ENCODE data around the gene RAB40C.

Gene RAB40C, protein sequence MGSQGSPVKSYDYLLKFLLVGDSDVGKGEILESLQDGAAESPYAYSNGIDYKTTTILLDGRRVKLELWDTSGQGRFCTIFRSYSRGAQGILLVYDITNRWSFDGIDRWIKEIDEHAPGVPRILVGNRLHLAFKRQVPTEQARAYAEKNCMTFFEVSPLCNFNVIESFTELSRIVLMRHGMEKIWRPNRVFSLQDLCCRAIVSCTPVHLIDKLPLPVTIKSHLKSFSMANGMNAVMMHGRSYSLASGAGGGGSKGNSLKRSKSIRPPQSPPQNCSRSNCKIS

DNA sequence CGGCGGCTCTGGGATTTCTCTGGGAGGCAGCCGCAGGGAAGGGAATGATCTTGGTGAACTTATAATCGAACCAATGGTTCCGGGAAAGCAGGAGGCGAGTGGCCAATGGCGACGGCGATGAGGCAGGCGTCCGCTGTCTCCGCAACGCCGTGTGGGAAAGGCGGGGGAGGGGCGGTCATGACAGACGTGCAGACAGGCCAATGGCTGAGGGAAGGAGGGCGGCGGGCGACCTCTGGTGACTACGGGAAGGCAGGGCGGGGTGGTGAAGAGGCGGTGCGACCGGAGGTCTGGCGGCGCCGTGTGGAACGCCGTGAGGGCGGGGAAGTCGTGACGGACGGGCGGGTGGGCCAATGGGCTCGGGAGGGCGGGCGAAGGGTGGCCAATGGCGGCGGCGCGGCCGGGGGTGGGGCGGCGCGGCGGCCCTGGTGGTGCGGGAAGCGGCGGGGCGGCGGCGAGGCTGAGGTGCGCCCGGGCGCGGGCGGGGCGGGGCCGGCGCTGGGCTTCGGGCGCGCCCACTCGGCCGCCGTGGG lies at the start of gene RAB40C:
RAB40C (plus strand) TSS at position 409 of the 530 bp plus-strand sequence. CDS start 226 bp downstream, outside the sequence.
- DNase-seq (ENCODE audit: extremely low read depth in 1 of 2, low read depth in 1 of 2) = peak; percentile 95 to 99

DNA sequence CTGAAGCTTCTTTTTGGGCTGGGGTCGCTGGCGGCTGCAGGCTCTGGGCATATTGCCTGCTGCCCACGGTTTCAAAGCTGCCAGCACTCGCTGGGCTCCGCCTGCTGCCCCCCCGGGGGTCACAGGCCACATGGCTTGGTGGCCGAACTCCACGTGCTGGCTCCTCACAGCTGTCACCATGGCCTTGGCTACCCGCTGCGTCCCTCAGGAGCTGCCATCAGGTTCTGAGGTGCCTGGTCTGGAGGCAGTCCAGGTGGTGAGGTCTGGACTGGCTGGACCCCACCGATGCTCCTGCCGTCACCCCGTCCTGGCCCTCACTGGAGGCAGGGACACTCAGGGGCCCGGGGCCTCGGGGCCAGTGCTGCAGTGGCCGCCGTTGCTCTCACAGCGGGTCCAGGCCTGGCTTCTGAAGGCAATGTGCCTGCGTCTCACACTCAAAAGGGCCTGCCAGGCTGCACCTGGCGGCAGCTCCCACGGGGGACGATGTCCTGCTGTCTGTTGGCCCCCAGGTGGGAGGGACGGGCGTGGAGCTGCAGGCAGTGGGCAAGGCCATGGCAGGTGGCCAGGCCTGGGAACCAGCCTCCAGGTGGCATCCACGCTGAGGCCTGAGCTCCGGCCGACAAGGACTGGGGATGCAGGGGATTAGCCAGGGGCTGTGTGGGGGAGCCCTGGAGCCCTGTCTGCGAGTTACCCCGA lies 49.1 kb upstream of the RAB40C start:
- no peak for DNase-seq (ENCODE audit: extremely low read depth in 1 of 2, low read depth in 1 of 2)

GRCh38 chr16:543301-544164 lies 46.3 kb upstream of the RAB40C start:
- no peak for DNase-seq (ENCODE audit: extremely low read depth in 1 of 2, low read depth in 1 of 2)

GRCh38 chr16:544517-544916 lies 45.3 kb upstream of the RAB40C start:
- DNase-seq (ENCODE audit: extremely low read depth in 1 of 2, low read depth in 1 of 2) = no peak

DNA sequence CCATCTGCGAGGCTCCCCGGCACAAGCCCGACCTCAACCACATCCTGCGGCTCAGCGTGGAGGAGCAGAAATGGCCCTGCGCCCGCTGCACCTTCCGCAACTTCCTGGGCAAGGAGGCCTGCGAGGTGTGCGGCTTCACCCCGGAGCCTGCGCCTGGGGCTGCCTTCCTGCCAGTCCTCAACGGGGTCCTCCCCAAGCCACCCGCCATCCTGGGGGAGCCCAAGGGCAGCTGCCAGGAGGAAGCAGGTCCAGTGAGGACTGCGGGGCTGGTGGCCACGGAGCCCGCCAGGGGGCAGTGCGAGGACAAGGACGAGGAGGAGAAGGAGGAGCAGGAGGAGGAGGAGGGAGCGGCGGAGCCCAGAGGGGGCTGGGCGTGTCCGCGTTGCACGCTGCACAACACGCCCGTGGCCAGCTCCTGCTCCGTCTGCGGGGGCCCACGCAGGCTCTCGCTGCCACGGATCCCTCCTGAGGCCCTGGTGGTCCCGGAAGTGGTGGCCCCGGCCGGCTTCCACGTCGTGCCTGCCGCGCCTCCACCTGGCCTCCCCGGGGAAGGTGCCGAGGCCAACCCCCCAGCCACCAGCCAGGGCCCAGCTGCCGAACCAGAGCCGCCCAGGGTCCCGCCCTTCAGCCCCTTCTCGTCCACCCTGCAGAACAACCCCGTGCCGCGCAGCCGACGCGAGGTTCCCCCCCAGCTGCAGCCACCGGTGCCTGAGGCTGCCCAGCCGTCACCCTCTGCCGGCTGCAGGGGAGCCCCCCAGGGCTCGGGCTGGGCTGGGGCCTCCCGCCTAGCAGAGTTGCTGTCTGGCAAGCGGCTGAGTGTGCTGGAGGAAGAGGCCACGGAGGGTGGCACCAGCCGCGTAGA lies 42.7 kb upstream of the RAB40C start:
- DNase-seq (ENCODE audit: extremely low read depth in 1 of 2, low read depth in 1 of 2) = peak in 1 of 2 donors; percentile 30

DNA sequence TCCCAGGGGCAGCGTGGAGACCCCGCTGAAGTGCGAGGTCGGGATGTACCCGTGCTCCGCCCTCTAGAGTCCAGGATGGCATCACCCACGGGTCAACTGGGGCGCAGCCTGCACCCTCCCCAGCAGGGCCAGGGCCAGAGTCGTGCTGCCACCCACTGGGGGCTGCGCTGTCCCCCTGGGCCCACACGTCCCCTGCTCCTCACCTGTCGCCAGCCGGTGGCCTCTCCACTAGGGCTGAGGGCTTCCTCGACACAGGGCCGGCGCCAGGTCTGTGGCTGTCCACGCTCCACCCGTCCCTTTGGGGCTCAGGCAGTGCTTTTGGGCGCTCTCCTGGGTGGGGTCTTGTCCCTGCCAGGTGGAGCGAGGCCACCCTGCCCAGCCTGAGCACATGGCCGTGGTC lies 41.3 kb upstream of the RAB40C start:
- no peak for DNase-seq (ENCODE audit: extremely low read depth in 1 of 2, low read depth in 1 of 2)

- no peak for DNase-seq (ENCODE audit: extremely low read depth in 1 of 2, low read depth in 1 of 2)
Observed at GRCh38 chr16:549544-550263, 40.2 kb upstream of the RAB40C start.

DNA sequence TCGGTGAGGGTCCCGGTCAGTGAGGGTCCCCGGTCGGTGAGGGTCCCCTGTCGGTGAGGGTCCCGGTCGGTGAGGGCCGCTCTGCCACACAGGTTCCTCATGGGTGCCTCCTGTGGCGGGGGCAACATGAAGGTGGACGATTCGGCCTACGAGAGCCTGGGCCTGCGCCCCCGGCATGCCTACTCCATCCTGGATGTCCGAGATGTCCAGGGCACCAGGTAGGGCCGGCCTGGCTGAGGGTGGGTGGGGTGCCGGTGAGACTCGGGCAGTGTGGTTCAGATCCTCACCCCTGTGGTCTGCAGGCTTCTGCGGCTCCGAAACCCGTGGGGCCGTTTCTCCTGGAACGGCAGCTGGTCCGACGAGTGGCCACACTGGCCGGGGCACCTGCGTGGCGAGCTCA lies 38.7 kb upstream of the RAB40C start:
- DNase-seq (ENCODE audit: extremely low read depth in 1 of 2, low read depth in 1 of 2) = no peak

DNA sequence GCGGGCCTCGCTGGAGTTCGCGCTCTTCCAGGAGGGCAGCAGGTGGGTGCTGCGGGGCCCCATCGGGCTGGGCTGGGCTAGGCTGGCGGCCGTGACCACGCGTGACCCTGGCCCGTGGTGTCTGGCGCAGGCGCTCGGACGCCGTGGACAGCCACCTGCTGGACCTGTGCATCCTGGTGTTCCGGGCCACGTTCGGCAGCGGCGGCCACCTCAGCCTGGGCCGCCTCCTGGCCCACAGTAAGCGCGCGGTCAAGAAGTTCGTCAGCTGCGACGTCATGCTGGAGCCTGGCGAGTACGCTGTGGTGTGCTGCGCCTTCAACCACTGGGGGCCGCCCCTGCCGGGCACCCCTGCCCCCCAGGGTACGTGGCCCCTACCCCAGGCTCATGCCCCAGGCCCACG lies 37.7 kb upstream of the RAB40C start:
- DNase-seq (ENCODE audit: extremely low read depth in 1 of 2, low read depth in 1 of 2) = no peak

DNA sequence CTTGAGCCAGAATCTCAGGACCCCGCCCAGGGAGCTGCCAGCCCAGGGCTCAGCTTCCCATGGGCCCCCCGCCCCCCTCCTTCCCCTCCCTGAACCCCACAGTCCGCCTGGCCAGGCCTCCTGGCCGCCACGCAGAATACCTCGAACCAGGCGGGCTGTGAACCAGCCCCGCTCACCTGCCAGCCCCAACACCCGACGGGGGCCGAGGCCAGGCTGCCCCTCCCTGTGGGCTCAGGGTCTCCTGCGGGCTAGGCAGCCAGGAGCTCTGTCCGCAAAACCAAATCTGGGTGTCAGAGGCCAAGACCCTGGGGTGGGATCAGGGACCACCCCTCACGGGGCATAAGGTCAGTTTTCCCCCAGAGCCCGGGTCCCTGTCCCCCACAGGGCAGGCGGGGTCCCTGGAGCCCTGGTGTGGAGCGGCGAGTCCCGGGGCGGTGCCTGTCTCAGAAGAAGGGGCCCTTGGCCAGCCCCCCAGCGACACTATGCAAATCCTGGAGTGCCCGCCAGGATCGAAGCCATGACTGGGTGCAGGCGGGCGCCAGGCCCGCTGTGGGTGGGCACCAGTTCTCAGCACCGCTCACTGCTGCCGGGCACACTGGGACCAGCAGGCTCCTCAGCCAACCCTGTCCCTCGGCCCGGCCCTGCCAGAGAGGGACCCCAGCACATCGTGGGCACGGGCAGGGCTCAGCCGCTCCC lies 36.1 kb upstream of the RAB40C start:
- DNase-seq (ENCODE audit: extremely low read depth in 1 of 2, low read depth in 1 of 2) = no peak

DNA sequence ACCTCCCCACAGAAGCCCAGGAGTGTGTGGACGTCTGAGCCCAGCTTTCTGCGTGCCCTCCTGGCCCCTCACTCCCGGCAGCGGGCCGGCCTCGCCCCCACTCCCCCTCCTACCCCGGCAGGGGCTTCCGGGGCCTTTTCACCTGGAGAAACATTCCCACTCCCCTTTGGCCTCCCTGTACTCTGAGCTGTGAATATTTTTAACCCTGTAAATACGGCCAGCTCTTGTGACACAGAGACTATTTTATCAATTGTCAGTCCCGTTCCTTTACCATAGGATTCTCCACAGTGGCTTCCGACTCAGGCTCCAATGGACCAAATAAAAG lies 35.6 kb upstream of the RAB40C start:
- no peak for DNase-seq (ENCODE audit: extremely low read depth in 1 of 2, low read depth in 1 of 2)

DNA sequence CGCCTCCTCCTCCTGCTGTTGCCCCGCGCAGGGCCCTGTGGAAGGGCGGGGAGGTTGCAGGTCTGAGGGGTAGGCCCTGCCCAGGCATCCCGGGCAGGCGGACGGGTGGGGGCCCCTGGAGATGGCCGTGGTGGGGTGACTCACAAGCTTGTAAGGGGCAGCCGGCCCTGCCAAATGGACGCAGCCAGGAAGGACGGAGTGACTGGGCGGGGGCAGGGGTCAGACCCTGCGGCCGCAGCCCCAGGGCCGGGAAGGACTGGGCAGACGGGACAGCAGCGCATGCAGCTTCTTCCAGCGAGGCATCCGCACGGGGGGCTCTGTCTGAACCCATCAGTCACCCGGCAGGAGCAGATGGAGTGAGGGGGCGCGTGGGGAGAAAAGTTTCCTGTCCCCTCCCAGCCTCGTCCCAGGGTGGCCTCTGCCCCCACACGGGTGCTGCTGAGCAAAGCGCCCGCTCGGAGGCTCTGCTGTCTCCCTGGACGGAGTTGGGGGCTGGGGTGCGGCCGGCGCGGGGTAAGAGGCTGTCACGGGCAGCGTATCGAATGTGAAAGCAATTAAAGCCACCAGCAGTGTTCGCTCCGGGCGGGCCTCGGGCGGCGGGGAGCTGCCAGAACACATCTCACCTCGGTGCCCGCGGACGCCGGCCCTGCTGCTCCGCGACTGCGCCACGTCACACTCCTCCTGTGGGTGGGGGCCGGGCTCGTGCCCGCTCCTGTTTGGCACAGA lies 35.1 kb upstream of the RAB40C start:
- no peak for DNase-seq (ENCODE audit: extremely low read depth in 1 of 2, low read depth in 1 of 2)

- DNase-seq (ENCODE audit: extremely low read depth in 1 of 2, low read depth in 1 of 2) = no peak
Observed at GRCh38 chr16:555528-556473, 34.1 kb upstream of the RAB40C start.

DNA sequence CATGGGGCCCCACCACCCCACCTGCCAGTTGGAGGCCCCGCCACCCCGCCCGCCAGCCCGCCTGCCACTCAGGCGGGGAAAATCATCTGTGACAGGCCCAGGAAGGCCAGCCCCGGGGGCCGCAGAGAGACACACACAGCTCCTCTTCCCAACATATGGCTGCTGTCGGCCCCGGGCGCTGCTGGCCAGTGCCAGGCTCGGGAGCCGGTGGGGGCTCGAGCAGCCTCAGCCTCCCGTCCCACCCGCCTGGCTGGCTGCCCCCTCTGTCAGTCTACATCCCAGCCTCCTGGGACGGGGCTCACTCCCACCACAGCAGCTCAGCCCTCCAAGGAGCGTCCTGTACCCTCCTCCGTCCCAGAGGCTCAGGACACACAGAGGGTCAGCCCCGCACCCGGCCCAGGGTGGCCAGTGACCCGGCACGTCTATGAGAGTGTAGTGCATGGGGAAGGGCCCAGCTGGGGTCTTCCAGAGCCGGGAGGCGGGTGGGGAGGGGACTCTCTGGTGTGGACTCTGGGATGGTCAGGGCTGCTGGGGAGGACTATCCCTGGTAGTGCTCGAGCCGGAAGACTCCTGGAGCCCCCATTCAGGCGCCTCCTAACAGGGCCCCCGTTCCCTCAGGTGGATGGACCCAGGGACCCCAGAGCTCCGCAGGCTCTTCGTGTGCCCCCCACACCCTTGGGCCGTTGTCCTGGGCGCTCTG lies 33.2 kb upstream of the RAB40C start:
- no peak for DNase-seq (ENCODE audit: extremely low read depth in 1 of 2, low read depth in 1 of 2)

DNA sequence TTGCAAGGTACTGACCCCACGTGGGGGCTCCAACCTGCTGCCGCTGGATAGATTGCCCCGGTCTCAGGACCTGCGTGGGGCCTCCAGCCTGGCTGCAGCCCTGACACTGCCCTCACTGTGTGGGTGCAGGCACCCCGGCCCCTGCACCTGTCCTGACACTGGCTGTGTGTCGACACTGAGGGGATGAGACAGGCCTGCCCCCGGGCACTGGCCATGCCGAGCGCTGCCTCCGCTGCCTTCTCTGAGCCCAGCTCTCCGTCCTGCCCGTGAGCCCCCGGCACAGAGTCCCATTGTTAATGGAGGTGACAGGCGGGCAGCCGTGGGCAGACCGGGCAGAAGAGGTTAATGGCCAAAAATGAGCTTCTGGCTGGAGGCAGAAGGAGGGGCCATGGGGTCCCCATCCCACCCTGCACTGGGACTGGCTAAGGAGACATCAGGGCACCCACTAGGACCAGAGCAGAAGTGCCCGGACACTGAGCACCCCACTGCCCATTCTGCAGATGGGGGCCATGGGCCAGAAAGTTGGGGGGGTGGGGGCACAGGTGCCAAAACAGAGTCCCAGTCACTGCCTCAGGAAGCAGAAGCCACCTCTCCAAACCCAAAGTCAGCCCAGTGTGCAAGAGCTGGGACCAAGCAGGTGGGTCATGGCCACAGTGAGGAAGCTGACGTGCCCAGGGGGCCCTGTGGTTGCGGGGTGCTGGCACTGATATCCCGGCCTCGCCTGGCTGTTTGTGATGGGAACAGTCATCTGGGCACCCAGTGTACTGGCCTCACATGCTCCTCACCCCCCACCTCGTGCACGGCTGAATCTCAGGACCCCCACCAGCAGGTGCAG lies 32.2 kb upstream of the RAB40C start:
- DNase-seq (ENCODE audit: extremely low read depth in 1 of 2, low read depth in 1 of 2) = no peak
